Head of caudate nucleus (tissue), 42 donors: ENCODE data around the gene GSTA2.
"Not testable (repeated sequence)": the region's sequence is repeated elsewhere in the genome, so short reads cannot be mapped to it uniquely, and the experiment has no call there.

ENCODE experiments used
- DNase-seq, 42 donors: peaks; one replicate each; pipeline versions ENCODE4 v3.0.0 to v3.0.0-alpha.2; 2020 to 2021; ENCODE audit warnings: mixed read lengths in 7 of 42
- intact Hi-C: fragments of 100-400 bp; cut with DNase I; formaldehyde crosslinking; loops from one replicate; pipeline ENCODE4 v1.15.0; 2022

The GSTA2 gene

GRCh38 chr6:52761673-52762491, 1.4 kb downstream of the GSTA2 start:
- intact Hi-C loops, DNase-seq: not testable (repeated sequence)

- intact Hi-C loops: no loop called here
- DNase-seq: no peak
Measured at GRCh38 chr6:52760105-52760765, 3.0 kb downstream of the GSTA2 start.

GRCh38 chr6:52759085-52759484, 4.2 kb downstream of the GSTA2 start:
- no peak for DNase-seq
- intact Hi-C loops: no loop called here

DNA sequence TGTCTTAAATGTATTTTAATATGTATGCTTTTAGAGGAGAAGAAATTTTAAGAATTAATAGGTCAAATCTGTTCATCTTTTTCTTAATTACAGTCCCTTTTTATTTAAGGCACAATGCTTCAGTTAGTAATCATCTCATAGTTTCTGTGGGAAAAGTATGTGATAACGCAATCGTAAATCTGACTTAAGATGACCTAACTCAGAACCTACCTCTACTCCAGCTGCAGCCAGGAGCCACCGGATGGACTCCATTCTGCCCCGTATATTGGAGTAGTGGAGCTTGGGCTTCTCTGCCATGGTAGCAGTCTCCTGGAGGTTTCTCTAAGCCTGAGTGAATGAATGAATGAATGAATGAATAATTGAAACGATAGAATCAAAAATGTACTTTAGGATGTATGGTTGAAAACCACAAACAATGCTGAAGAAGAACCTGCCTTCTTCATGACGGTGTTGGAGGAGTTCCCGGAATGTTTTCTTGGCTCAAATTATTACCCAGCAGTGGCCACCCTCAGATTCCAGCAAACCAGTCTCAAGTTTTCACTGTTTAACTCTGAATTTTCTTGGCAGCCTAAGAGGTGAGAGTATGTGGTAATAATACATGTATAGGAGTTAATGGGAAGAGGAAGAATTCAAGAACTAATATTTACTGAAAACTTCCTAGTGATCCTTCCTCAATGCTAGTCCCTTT, 5.5 kb downstream of the GSTA2 start:
- DNase-seq, intact Hi-C loops: not testable (repeated sequence)

DNA sequence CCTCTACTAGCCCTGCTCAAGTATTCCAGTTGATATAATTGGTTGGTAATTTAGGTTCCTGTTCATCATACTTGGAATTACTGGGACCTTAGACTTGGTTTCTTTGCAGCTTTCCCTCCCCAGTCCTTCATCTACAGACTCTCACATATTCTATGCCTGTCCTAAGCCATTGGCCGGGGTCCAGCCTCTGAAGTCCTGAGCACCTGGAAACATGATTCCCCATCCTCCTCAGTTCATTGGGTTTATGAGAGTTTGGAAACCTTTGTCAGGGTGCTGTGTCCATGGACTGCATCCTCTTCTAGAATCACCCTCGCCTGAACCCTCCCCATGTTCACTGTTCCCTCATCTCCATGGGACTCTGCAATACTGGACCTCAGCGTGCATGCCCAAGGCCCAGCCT, 8.8 kb downstream of the GSTA2 start:
- intact Hi-C loops: no loop called here
- no peak for DNase-seq

GRCh38 chr6:52753137-52753536, 10.1 kb downstream of the GSTA2 start:
- DNase-seq, intact Hi-C loops: not testable (repeated sequence)

DNA sequence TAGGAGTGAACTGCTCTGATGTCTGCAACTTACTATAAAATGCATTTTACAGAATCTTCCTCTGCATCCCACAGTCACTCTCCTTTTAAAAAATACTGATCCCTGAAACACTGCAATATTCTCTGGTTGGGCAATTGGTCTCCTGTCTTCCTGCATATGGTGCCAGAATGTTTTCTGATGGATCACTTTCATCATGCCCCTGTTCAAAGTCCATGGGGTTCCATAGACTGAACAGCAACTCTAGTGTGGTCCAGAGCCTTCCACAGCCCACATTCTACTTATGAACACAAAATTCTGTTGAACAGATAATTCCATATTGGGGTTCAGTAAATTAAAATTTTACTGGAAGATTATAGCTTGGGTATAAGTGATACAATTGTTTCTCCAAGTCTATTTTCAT, 11.0 kb downstream of the GSTA2 start:
- intact Hi-C loops: no loop called here
- DNase-seq: no peak

DNA sequence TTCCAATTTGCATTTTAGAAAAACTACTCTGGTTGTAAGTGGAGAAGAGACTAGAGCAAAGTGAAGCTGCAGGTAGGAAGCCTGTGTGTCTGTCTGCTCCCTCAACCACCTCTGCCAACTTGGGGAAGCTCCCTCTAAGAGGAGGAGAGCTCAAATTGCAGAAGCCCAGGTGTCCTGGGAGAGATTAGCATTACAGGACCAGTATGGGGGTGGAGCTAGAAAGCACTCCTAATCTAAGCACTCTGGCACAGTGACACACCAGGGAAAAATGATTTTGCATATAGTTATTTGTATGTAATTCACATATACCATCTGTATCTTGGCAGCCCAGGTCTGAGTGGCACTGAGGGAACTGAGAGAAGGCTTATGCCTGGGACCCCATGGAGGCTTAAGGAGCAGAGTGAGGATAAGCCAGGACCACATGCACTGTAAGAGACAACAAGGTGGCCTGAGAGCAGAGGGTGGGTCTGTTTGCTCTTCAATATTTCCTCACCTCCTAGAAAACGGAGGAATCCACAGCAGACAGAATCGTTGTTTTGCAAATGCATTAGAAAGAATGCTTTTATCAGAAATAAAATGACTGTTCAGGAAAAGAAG, 13.6 kb downstream of the GSTA2 start:
- intact Hi-C loops: no loop called here
- no peak for DNase-seq

GRCh38 chr6:52747301-52747700, 16.0 kb downstream of the GSTA2 start:
- intact Hi-C loops: not testable (repeated sequence)

GRCh38 chr6:52746213-52746612, 17.1 kb downstream of the GSTA2 start:
- intact Hi-C loops: no loop called here
- DNase-seq: no peak

More at GRCh38 chr6:52747301-52747700, 16.0 kb downstream of the GSTA2 start:
- DNase-seq: peak in 1 of 42 donors; percentile 1

- intact Hi-C loops: no loop called here
- DNase-seq: no peak
Measured at GRCh38 chr6:52745764-52746201, 17.5 kb downstream of the GSTA2 start.

- intact Hi-C loops: no loop called here
- no peak for DNase-seq
Measured at GRCh38 chr6:52741872-52742271, 21.4 kb downstream of the GSTA2 start.

- intact Hi-C loops: no loop called here
Measured at GRCh38 chr6:52739627-52740026, 23.6 kb downstream of the GSTA2 start.

DNA sequence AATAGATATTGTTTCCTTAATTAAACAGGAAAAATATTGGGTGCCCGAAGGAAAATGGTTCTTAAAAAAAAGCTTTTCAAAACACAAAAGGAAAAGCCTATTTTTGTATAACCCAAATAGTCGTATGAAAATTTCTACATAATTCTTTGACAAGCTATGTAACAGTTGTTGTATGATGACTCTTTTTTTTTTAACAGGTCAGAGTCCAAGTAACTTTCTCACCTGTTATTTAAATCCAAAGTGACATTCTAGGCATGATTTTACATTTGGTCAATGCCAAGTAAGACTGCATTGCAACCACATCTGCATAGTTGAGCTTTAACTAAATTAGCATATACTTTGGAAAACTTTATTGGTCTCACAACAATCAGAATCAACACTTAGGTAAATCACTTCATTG, 24.1 kb downstream of the GSTA2 start:
- intact Hi-C loops: no loop called here
- no peak for DNase-seq

More at GRCh38 chr6:52739627-52740026, 23.6 kb downstream of the GSTA2 start:
- DNase-seq: peak in 1 of 42 donors; percentile 3

GRCh38 chr6:52736145-52736544, 27.1 kb downstream of the GSTA2 start:
- intact Hi-C loops: no loop called here
- no peak for DNase-seq

DNA sequence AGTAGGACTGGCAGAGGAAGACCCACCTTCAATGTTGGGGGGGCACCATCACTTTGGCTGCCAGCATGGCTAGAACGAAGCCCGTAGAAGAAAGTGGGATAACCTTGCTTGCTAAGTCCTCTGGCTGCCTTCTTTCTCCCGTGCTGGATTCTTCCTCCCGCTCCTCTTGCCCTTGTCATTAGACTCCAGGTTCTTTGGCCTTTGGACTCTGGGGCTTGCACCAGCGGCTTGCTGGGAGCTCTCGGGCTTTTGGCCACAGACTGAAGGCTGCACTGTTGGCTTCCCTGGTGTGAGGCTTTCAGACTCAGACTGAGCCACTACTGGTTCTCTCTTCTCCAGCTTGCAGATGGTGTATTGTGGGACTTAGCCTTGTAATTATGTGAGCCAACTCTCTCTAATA, 28.2 kb downstream of the GSTA2 start:
- intact Hi-C loops: no loop called here
- peak in 1 of 42 donors; percentile 20 for DNase-seq

DNA sequence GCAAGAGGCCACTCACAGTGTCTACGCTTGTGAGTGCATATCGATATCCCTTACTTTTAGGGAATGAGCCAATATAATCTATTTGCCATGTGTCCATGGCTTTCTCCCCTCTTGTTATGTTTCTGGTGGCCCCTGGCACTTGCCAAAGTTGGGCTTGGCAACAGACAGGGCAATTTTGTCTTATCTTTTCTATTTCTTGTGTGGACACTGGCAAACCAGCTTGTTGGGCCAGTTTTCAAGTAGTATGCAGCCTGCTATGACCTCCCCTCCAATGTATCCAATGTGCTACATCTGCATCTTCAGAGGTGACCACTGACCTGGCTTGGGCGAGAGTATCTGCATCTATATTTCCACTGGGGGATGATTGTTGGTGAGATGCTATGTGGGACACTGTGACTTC, 29.2 kb downstream of the GSTA2 start:
- intact Hi-C loops: no loop called here
- DNase-seq: no peak

- peak in 1 of 42 donors; percentile 20 for DNase-seq
- intact Hi-C loops: no loop called here
Measured at GRCh38 chr6:52733172-52733571, 30.1 kb downstream of the GSTA2 start.

GRCh38 chr6:52731719-52732118, 31.6 kb downstream of the GSTA2 start:
- intact Hi-C loops: no loop called here

DNA sequence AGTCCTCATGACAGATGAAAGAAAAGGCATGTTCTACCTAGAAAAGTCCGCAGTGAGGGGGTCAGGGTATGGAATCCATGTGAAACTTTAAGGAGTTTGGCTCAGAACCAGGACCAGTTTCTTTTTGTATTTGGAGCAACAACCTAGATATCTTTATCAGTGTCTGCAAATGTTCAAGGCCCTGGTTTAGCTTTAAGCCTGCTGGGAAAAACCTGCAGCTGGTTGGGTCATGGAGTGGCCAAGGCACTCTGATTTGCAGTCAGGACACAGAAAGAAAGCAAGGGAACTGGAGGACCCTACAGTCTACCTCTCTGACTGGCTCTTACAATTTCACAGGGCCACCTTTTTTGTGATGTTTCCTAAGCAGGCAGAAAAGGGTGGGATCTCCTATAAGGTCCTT, 33.7 kb downstream of the GSTA2 start:
- intact Hi-C loops: no loop called here
- peak in 1 of 42 donors; percentile 28 for DNase-seq

More at GRCh38 chr6:52731719-52732118, 31.6 kb downstream of the GSTA2 start:
- peak in 1 of 42 donors; percentile 35 for DNase-seq
